ENCODE results near the gene CDK4. TPM values are rescaled to one million over a fixed set of nuclear protein-coding genes. Genes with fewer than 3 reads are reported as not detected.

Gene CDK4
- total and polyA plus RNA-seq, 4 donors: 28.1 to 69.1 (median 38.2) TPM

DNA sequence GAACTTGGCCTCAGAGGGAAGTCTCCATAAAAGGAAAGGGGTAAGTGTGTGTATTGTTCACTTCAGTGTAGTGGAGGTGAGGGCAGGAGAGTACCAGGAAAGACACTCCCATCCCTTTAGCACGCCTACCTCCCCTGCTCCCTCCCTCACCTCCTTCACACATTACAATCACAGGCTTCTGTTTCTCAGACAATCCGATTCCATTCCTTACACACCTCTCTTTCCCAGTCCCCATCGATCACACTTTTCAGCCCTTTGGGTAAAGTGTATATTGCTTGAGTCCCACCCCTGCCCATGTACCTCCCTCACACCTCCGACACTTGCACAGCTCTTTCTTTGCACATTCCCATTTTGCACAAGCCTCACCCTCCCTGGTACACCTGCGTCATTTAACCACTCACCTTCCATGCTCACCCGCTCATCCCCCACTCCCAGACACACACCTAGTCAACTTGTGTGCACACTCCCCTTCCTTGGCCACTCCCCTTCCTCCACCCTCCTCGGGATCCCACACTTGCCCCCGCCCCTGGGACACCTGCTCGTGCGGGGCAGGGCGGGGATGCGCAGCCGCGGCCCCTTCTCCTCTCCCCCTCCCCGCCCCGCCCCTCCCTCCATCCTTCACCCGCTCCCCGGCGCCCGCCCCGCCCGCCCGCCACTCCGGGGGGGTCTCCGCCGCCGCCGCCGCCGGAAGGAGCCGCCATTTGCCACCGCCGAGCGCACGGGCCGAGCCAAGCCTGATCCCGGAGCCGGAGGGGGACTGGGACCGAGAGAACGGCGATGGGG is 2.5 kb upstream of the CDK4 start, which contains the start of gene MARCHF9:
Gene MARCHF9, plus strand, starts transcription at position 693 of the 783 bp plus-strand sequence. CDS start 426 bp downstream, outside the sequence.
- H3K36me3 ChIP-seq (ENCODE audit: control insufficient read depth in 4 of 4, insufficient read depth in 3 of 4, low read depth in 1 of 4, low read length in 3 of 4): peaks cover 0 to 7% (median 2%) of the 10 kb centered on the region in 4 donors
- H3K9ac ChIP-seq (ENCODE audit: low read depth in 1 of 2, low read length in 2 of 2): peak within 1 kb of the TSS in 1 of 2 donors; percentile 42
- peaks cover 6 to 35% (median 27%) of the 10 kb centered on the region in 4 donors for H3K4me1 ChIP-seq (ENCODE audit: control insufficient read depth in 4 of 4, insufficient read depth in 4 of 4, low read length in 3 of 4)
- peak; percentile 69 for DNase-seq (ENCODE audit: low spot score)
- 2% methylated on average over 41 of the region's 41 CpGs for WGBS
- TF ChIP-seq GABPA (IDR thresholded peaks at IDR 0.05 in 1 of 2, conservative IDR thresholded peaks at IDR 0.05 in 1 of 2): no peak
- TF ChIP-seq, protein P1, sequence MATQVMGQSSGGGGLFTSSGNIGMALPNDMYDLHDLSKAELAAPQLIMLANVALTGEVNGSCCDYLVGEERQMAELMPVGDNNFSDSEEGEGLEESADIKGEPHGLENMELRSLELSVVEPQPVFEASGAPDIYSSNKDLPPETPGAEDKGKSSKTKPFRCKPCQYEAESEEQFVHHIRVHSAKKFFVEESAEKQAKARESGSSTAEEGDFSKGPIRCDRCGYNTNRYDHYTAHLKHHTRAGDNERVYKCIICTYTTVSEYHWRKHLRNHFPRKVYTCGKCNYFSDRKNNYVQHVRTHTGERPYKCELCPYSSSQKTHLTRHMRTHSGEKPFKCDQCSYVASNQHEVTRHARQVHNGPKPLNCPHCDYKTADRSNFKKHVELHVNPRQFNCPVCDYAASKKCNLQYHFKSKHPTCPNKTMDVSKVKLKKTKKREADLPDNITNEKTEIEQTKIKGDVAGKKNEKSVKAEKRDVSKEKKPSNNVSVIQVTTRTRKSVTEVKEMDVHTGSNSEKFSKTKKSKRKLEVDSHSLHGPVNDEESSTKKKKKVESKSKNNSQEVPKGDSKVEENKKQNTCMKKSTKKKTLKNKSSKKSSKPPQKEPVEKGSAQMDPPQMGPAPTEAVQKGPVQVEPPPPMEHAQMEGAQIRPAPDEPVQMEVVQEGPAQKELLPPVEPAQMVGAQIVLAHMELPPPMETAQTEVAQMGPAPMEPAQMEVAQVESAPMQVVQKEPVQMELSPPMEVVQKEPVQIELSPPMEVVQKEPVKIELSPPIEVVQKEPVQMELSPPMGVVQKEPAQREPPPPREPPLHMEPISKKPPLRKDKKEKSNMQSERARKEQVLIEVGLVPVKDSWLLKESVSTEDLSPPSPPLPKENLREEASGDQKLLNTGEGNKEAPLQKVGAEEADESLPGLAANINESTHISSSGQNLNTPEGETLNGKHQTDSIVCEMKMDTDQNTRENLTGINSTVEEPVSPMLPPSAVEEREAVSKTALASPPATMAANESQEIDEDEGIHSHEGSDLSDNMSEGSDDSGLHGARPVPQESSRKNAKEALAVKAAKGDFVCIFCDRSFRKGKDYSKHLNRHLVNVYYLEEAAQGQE (IDR thresholded peaks at IDR 0.05): no peak
- no peak within 1 kb of the TSS for H3K27ac ChIP-seq (ENCODE audit: low read depth in 1 of 2, low read length in 2 of 2)
- H3K4me3 ChIP-seq (ENCODE audit: low read depth in 1 of 3, low read length in 3 of 3): peak within 1 kb of the TSS; percentile 26 to 79 (median 66)
- H3K9me3 ChIP-seq (ENCODE audit: control insufficient read depth in 4 of 4, low read length in 3 of 4): no peaks in the 10 kb centered on the region
- no peaks in the 10 kb centered on the region for H3K27me3 ChIP-seq (ENCODE audit: control insufficient read depth in 4 of 4, insufficient read depth in 4 of 4, low read length in 3 of 4)

DNA sequence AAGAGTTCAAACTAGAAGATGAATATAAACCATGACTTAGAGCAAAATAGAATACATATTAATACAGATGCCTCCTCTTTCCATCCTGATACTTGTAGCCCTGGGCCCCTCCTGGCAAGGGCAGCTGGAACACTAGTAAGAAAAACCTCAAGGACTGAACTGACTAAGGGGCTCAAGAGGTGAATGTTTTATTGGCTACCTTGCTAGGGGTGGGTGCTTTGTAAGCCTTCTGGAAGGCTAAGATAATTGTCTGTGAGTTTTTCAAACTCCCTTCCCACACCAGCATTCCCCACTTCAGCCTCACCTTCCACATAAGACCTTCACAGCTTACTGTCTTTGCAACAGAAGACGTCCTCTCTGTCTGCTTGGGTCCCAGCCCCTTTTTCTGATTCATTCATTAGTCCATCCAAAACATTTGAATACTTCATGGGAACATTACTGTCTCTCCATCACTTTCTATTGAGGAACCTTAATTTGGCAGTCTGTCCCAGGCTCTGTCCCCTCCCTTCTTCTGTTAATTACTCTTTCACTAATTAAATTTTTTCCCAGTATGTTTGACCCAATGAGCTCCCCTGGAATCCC is 1.7 kb upstream of the CDK4 start:
- H3K4me1 ChIP-seq (ENCODE audit: control insufficient read depth in 4 of 4, insufficient read depth in 4 of 4, low read length in 3 of 4): peaks cover 6 to 35% (median 27%) of the 10 kb centered on the region in 4 donors
- TF ChIP-seq FOXA2 (IDR thresholded peaks at IDR 0.05) (no peak), NR2F2 (IDR thresholded peaks at IDR 0.05) (no peak), RAD21 (IDR thresholded peaks at IDR 0.05) (no peak), RXRA (IDR thresholded peaks at IDR 0.05) (no peak), YY1 (IDR thresholded peaks at IDR 0.05) (no peak), FOXA1 (IDR thresholded peaks at IDR 0.05) (no peak), EGR1 (IDR thresholded peaks at IDR 0.05; ENCODE audit: low read depth in 2 of 2) (no peak), JUND (IDR thresholded peaks at IDR 0.05) (no peak)
- TF ChIP-seq, protein P1 (IDR thresholded peaks at IDR 0.05): no peak
- TF ChIP-seq, protein P2, sequence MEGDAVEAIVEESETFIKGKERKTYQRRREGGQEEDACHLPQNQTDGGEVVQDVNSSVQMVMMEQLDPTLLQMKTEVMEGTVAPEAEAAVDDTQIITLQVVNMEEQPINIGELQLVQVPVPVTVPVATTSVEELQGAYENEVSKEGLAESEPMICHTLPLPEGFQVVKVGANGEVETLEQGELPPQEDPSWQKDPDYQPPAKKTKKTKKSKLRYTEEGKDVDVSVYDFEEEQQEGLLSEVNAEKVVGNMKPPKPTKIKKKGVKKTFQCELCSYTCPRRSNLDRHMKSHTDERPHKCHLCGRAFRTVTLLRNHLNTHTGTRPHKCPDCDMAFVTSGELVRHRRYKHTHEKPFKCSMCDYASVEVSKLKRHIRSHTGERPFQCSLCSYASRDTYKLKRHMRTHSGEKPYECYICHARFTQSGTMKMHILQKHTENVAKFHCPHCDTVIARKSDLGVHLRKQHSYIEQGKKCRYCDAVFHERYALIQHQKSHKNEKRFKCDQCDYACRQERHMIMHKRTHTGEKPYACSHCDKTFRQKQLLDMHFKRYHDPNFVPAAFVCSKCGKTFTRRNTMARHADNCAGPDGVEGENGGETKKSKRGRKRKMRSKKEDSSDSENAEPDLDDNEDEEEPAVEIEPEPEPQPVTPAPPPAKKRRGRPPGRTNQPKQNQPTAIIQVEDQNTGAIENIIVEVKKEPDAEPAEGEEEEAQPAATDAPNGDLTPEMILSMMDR (IDR thresholded peaks at IDR 0.05; ENCODE audit: low read depth, low read length, missing input control): no peak
- TF ChIP-seq, protein P3, sequence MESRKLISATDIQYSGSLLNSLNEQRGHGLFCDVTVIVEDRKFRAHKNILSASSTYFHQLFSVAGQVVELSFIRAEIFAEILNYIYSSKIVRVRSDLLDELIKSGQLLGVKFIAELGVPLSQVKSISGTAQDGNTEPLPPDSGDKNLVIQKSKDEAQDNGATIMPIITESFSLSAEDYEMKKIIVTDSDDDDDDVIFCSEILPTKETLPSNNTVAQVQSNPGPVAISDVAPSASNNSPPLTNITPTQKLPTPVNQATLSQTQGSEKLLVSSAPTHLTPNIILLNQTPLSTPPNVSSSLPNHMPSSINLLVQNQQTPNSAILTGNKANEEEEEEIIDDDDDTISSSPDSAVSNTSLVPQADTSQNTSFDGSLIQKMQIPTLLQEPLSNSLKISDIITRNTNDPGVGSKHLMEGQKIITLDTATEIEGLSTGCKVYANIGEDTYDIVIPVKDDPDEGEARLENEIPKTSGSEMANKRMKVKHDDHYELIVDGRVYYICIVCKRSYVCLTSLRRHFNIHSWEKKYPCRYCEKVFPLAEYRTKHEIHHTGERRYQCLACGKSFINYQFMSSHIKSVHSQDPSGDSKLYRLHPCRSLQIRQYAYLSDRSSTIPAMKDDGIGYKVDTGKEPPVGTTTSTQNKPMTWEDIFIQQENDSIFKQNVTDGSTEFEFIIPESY (IDR thresholded peaks at IDR 0.05): no peak
- no peaks in the 10 kb centered on the region for H3K27me3 ChIP-seq (ENCODE audit: control insufficient read depth in 4 of 4, insufficient read depth in 4 of 4, low read length in 3 of 4)
- H3K9ac ChIP-seq (ENCODE audit: low read depth in 1 of 2, low read length in 2 of 2): no peak overlapping the region
- no peak for DNase-seq (ENCODE audit: low spot score)
- no peaks in the 10 kb centered on the region for H3K9me3 ChIP-seq (ENCODE audit: control insufficient read depth in 4 of 4, low read length in 3 of 4)
- no peak overlapping the region for H3K4me3 ChIP-seq (ENCODE audit: low read depth in 1 of 3, low read length in 3 of 3)
- peaks cover 2 to 14% (median 6%) of the 10 kb centered on the region in 4 donors for H3K36me3 ChIP-seq (ENCODE audit: control insufficient read depth in 4 of 4, insufficient read depth in 3 of 4, low read depth in 1 of 4, low read length in 3 of 4)
- 39% methylated on average over 1 of the region's 1 CpG for WGBS
- H3K27ac ChIP-seq (ENCODE audit: low read depth in 1 of 2, low read length in 2 of 2): no peak overlapping the region
